MCF 10A (cell line): ENCODE results near the gene CILP2. TPM values are rescaled to one million over a fixed set of nuclear protein-coding genes. Genes with fewer than 3 reads are reported as not detected.

ENCODE experiments used
- BruUV-seq: library from RNA; stranded (reverse); fragments of 400-500 nt; replicated peaks from 2 replicates; lab custom pipeline; 2021; lab: Mats Ljungman, UMichigan
- CTCF ChIA-PET: fragments of 300-600 bp; sonication (Branson Sonifier 250); formaldehyde crosslinking; extraction: SDS; loops from one replicate; lab custom pipeline; 2021; ENCODE audit warnings: antibody characterized with exemption, inconsistent platforms; lab: Yijun Ruan, JAX
- POLR2A ChIA-PET: fragments of 300-600, 350-650 bp; sonication (Branson Sonifier 250); formaldehyde crosslinking; extraction: SDS; loops from one replicate; lab custom pipeline; 2020; ENCODE audit warnings: antibody characterized with exemption, inconsistent platforms; lab: Yijun Ruan, JAX
- DNase-seq: peaks from one replicate; pipeline ENCODE4 v3.0.0-alpha.2; 2018; ENCODE audit not compliant: unreplicated experiment
- H3K27ac Mint-ChIP-seq: one replicate; pipeline ENCODE4 v1.8.0; 2022; ENCODE audit warnings: mild to moderate bottlenecking, low read depth, mixed read lengths; ENCODE audit not compliant: unreplicated experiment
- H3K27me3 Mint-ChIP-seq: one replicate; pipeline ENCODE4 v1.8.0; 2022; ENCODE audit warnings: mixed read lengths; ENCODE audit not compliant: insufficient read depth, unreplicated experiment
- H3K36me3 Mint-ChIP-seq: one replicate; pipeline ENCODE4 v1.8.0; 2022; ENCODE audit warnings: mild to moderate bottlenecking, moderate library complexity, mixed read lengths; ENCODE audit not compliant: insufficient read depth, unreplicated experiment
- H3K4me1 Mint-ChIP-seq: one replicate; pipeline ENCODE4 v1.8.0; 2022; ENCODE audit warnings: mixed read lengths; ENCODE audit not compliant: insufficient read depth, unreplicated experiment
- H3K4me3 Mint-ChIP-seq: one replicate; pipeline ENCODE4 v1.8.0; 2022; ENCODE audit warnings: mild to moderate bottlenecking, moderate library complexity, mixed read lengths; ENCODE audit not compliant: unreplicated experiment
- H3K9me3 Mint-ChIP-seq: one replicate; pipeline ENCODE4 v1.8.0; 2022; ENCODE audit warnings: mixed read lengths; ENCODE audit not compliant: unreplicated experiment
- intact Hi-C: fragments of 100-400 bp; cut with micrococcal nuclease; formaldehyde crosslinking; loops from 2 replicates; pipeline ENCODE4 v1.14.1; 2022
- total RNA-seq: library from RNA; stranded (reverse); gene quantifications from 2 replicates; pipeline ENCODE4 v1.2.3, GENCODE V29; 2022
- TF ChIP-seq, protein P1 (sequence below): fragments of 200-600 bp; IDR thresholded peaks from one replicate; pipeline ENCODE4 v1.8.0; 2022; ENCODE audit warnings: antibody characterized with exemption, mild to moderate bottlenecking; ENCODE audit not compliant: unreplicated experiment

CILP2 gene
- total RNA-seq, 1 experiment from 2014 or later = 0.12 TPM

- Mint-ChIP-seq H3K36me3 (peaks cover 60% of the 10 kb centered on the region), H3K27me3 (no peaks in the 10 kb centered on the region), H3K27ac (peak overlapping the region; percentile 3), H3K4me3 (no peak overlapping the region), H3K9me3 (no peaks in the 10 kb centered on the region), H3K4me1 (no peaks in the 10 kb centered on the region)
- TF ChIP-seq, protein P1, sequence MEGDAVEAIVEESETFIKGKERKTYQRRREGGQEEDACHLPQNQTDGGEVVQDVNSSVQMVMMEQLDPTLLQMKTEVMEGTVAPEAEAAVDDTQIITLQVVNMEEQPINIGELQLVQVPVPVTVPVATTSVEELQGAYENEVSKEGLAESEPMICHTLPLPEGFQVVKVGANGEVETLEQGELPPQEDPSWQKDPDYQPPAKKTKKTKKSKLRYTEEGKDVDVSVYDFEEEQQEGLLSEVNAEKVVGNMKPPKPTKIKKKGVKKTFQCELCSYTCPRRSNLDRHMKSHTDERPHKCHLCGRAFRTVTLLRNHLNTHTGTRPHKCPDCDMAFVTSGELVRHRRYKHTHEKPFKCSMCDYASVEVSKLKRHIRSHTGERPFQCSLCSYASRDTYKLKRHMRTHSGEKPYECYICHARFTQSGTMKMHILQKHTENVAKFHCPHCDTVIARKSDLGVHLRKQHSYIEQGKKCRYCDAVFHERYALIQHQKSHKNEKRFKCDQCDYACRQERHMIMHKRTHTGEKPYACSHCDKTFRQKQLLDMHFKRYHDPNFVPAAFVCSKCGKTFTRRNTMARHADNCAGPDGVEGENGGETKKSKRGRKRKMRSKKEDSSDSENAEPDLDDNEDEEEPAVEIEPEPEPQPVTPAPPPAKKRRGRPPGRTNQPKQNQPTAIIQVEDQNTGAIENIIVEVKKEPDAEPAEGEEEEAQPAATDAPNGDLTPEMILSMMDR = no peak
- intact Hi-C loops = no loop called here
- ChIA-PET POLR2A (no interaction called here), CTCF (no interaction called here)
- no TSS peak for BruUV-seq
- DNase-seq = no peak
Measured at GRCh38 chr19:19502808-19503602, 35.1 kb upstream of the CILP2 start.

GRCh38 chr19:19504754-19505668 lies 33.1 kb upstream of the CILP2 start:
- BruUV-seq = no TSS peak
- ChIA-PET POLR2A (interaction anchor here (1.1 kb wide), 1 partner anchor 11 kb away, joined by 3 read pairs; the partner anchor contains the start of genes NDUFA13 and TSSK6), CTCF (interaction anchor here (0.6 to 1.3 kb wide), 5 partner anchors 27 to 330 kb away, joined by 3 to 4 read pairs (median 4); no protein-coding TSS in a partner anchor)
- intact Hi-C loops = no loop called here
- H3K27ac Mint-ChIP-seq = no peak overlapping the region
- no peak for DNase-seq
- TF ChIP-seq, protein P1 = no peak
- H3K4me3 Mint-ChIP-seq = no peak overlapping the region
- no peaks in the 10 kb centered on the region for H3K9me3 Mint-ChIP-seq
- no peaks in the 10 kb centered on the region for H3K4me1 Mint-ChIP-seq
- no peaks in the 10 kb centered on the region for H3K27me3 Mint-ChIP-seq
- H3K36me3 Mint-ChIP-seq = peaks cover 64% of the 10 kb centered on the region

GRCh38 chr19:19505669-19506326 lies 32.3 kb upstream of the CILP2 start:
- BruUV-seq = no TSS peak
- ChIA-PET CTCF (interaction anchor here (0.6 kb wide), 1 partner anchor 13 kb away, joined by 5 read pairs; no protein-coding TSS in a partner anchor), POLR2A (interaction anchor here (0.7 to 2.2 kb wide), 2 partner anchors 10 to 557 kb away, joined by 3 to 6 read pairs; partner anchors contain the start of genes NDUFA13 and TSSK6)
- intact Hi-C loops = no loop called here
- Mint-ChIP-seq H3K4me3 (no peak overlapping the region), H3K27ac (no peak overlapping the region), H3K27me3 (no peaks in the 10 kb centered on the region), H3K4me1 (no peaks in the 10 kb centered on the region), H3K36me3 (peaks cover 58% of the 10 kb centered on the region), H3K9me3 (no peaks in the 10 kb centered on the region)
- no peak for DNase-seq
- TF ChIP-seq, protein P1 = no peak
